ENCODE data around the gene VSIR.

VSIR gene

DNA sequence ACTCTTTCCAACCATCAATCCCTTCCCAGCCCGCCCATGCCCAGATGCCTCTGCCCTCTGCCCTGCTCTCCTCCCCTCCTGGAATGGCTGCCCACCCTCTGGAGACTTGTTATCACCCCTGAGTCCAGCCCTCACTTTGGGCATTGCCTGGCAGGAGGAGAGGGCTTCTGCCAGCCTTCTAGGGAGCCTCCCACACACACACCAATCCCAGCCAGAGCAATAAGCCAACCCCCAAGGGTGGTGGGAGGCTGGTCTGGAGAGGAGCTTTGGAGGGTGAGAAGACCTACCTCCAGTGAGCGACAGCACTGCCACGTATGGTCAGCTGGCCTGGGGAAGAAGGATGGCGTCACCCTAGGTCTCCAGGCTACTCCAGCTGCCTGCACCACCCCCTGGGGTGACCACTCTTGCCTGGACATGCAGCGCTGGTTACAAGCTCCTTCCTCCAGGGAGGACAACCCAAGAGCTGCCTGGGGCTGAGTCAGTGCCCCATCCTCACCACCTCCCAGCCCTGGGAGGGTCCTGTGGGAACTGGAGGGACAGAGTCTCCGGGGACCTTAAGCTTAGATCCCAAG, 62.2 kb downstream of the VSIR start:
- DNase-seq, result no peak

DNA sequence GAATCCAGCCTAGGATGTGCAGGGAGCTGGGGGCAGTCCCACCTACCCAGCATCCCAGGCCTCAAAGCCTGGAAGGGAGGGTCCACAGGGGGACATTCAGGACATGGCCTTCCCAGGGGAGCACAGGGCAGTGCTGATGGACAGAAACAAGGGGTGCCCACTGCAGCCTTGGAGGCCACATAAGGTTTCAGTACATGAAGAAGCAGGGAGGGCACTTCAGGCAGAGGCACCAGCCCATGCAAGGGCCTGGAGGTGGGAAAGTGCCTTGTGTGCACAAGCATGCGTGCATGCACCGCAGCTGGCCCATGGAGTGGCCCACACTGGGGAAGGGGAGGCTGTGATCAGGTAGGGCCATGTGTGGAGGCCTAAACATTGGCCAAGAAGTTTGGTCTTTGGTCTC, 62.8 kb downstream of the VSIR start:
- no peak for DNase-seq

DNA sequence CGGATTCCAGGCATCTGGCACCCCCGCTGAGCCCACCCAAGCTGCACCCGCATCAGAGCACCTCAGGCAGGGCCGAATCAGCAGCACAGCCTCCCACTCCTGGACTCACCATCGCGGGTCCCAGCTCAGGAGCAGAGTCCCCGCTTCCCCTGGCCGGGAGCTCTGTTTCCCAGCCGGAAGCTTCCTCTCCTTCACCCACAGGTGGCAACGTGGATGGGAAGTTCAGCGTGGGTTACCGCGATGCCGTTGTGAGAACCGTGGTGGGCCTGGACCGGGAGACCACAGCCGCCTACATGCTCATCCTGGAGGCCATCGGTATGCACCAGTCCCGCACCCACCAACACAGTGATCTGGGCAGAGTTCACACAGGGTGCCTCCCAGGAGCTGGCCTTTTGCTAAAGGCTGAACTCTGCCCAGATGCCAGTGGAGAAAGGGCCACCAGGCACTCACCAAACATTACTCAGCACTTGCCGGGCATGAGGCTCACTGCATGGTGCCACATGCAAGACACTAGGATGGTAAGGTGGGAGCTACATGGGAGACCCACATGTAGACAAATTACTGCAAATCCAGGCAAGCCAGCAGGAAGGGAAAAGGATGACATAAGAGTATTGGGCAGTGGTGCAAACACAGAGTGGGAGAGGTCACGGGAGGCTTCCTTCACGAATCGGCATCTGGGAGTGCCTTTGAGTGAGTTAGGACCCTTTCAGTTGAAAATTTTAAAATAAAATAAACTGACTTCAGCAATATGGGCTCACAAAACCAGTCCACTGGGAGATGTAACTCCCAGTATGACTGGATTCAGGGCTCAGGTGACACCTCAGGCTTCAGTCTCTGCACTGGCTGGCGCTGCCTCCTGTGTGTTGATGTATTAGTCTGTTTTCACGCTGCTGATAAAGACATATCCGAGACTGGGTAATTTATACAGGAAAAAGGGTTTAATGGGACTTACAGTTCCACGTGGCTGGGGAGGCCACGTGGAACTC, 64.1 kb downstream of the VSIR start:
- no peak for DNase-seq

DNA sequence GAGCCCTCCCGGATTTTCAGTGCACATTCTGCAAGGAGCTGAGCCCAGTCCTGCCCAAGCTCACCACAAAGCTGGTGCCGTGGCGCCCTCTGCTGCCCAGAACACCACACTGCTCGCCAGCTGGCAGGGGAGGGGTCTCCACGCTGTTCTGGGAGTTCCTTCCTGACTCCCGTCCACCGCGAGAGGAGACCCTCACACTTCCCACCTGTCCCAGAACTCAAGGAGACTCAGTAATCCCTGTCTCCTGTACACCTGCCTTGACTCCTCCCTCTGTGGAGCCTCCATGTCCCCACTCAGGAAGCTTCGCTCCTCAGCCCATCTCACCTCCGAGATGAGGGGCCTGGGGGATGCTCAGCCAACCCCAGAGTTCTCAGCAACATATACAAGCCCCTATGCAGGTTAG, 65.0 kb downstream of the VSIR start:
- peak; percentile 51 to 70 for DNase-seq

DNA sequence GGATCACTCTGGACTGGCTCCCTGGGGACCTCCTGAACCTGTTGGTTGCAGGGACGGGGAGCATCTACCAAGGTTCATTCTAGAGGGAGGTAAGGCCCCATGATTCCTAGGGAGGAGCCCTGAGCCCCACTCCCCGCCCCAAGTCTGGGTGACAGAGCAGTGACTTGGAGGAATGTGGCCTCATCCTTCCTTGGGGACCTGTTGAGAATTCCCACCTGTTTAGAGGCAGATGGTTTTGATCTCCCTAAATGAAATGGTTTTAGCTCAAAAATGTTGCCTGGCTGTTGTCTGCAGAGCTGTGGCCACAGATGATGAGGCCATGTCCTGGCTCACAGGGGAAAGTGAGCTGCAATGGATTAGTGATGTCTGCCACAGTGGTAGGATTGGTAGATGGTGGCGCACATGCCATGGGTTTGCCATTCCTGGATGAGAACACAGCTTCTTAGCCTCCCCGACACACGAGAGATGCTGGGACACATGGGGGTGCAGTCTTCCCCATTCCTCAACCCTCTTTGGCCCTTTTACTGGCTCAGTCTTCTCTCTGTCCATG, 66.0 kb downstream of the VSIR start:
- no peak for DNase-seq

DNA sequence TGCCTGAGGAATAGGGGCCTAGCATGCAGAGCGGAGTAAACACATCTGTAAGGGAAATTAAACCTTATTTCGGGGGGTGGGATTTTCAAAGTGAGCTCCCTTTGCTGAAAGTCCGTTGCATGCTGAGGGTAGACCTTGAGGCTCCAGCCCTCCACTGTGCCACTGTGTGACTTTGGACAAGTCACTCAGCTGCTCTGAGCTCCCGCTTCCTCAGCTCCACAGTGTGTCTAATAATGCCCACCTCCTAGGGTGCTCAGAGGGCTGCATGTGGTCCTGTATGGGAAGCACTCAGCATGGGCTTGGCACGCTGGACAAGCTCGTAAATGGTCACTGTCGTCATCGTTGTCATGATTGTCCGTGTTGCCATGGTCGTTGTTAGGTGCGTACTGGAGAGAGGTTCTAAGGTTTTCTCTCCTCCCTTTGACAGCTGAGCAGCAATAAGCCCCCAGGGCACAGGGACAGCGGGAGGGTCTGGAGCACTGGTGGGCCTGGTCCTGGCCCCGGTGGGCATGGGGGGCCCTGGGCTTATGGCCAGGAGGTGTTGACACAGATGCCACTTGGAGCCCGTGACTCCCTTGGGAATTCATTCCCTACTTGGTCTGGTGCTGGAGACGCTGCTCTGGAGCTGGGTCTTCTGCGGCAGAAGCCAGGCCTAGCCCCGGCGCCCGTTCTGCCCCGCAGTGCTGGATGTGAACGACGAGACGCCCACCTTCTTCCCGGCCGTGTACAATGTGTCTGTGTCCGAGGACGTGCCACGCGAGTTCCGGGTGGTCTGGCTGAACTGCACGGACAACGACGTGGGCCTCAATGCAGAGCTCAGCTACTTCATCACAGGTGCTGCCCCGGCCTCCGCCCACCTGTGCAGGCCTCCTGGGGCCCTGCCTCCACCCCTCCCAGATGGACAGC, 66.9 kb downstream of the VSIR start:
- no peak for DNase-seq

DNA sequence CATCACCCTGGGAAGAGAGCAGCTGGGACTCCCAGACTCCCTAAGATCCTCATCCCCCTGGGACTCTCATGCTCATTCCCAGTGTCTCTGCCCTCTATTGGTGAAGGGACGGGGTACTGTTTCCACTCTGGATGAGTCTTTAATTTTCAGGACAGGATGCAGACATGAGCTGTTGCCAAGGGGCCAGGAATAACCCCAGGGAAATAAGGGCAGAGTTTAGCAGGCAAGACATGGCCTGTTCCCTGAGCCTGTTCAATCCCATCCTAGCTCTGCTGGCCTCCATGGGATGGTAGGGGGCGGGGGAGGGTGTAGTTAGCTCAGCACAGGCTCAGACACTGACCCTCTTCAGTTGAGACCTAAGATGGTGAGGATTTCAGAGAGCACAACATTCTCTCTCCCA, 67.7 kb downstream of the VSIR start:
- DNase-seq, result no peak

DNA sequence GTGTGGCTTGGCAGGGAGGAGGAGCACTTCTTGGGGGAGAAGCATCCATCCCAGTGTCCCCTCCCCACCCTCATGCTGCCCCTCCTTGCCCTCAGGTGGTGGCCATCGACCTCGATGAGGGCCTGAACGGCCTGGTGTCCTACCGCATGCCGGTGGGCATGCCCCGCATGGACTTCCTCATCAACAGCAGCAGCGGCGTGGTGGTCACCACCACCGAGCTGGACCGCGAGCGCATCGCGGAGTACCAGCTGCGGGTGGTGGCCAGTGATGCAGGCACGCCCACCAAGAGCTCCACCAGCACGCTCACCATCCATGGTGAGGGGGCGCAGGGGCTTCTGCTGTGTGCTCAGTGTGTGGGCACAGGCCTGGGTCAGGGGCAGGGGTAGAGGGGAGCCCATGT, 68.5 kb downstream of the VSIR start:
- no peak for DNase-seq

DNA sequence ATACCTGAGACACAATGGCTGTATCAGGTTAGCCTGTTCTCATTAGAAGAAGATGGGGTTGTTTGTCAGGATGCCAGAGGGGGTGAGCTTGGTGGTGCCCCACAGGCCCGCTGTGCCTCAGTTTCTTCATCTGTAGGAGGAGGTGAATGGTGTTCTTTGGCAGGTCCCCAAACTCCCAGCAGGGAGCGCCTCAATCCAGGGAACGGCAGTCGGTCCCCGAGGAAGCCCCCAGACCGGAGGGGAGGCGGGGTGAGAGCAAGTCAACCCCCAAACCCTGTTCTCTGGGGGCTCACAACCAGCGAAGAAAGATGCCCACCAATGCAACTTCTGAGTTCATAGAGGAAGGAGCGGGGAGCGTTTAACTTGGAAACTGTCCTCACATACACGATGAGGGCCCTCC, 69.7 kb downstream of the VSIR start:
- no peak for DNase-seq

DNA sequence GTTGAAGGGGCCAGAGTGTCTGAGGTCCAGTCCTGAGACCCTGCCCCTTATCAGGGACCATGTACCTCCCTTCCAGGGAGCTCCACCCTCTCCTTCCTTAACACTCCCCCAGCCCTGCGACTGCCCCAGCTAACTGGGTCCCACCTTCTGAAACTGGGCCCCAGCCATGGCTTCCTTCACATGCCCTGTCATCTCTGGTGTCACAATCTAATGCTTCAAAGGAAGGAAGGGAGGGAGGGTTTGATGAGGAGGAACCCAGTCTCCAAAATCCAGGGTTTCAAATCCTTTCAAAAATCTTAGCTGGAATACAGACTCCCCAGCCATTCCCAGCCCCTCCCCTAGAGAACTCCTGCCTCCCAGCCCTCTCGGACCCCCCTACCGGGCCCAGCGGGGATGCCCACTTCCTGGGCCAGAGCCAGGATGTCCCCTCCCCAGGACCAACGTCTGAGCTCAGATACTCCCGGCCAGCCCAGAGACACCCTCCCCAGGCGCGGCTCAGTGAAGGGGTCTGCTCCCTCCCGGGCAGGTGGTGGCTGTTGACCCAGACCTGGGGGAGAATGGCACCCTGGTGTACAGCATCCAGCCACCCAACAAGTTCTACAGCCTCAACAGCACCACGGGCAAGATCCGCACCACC, 71.7 kb downstream of the VSIR start:
- DNase-seq, result no peak

DNA sequence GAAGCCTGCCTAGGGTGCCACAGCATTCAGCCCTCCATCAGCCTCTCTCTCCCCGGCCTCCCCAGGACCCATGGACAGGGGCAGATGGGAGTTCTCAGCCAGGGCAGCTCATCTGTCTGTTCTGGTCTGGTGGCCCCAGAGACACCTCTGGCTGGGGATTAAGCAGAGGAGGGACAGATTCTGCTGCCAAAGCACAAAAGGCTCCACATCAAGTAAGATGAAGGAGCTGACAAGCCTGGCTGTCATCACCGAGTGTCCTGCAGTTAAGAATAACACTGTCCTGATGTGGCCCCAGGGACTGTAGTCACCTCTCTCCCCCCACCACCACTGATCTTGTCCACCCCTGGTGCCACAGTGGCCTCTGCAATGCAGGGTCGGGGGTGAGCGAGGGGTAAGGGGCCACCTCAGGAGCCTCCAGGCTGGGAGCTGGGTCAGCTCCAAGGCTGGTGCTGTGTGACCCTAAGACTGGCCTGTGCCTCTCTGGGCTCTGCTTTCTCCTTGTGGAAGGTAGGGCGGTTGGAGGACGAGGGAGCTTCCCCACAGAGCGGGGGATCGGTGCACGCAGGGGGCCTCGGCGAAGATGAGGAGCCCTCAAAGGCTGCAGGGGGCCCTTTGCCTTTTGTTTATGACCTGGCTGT, 72.5 kb downstream of the VSIR start:
- DNase-seq, result no peak

DNA sequence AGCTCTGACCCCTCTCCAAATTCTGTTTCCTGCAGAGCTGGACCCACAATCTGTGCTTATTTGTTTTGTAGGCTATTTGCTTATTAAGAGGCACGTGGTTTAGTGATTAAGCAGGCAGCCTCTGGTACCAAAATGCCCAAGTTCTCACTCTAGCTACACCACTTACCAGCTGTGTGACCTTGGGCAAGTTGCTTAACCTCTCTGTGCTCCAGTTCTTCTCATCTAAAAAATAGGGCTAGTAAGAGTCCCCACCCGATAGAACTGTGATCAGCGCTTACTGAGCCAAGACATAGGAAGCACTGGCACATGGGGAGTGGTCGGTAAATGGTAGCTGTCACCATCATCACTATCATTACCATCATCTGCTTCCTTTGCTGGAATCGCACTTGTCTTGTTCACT, 74.6 kb downstream of the VSIR start:
- no peak for DNase-seq

DNA sequence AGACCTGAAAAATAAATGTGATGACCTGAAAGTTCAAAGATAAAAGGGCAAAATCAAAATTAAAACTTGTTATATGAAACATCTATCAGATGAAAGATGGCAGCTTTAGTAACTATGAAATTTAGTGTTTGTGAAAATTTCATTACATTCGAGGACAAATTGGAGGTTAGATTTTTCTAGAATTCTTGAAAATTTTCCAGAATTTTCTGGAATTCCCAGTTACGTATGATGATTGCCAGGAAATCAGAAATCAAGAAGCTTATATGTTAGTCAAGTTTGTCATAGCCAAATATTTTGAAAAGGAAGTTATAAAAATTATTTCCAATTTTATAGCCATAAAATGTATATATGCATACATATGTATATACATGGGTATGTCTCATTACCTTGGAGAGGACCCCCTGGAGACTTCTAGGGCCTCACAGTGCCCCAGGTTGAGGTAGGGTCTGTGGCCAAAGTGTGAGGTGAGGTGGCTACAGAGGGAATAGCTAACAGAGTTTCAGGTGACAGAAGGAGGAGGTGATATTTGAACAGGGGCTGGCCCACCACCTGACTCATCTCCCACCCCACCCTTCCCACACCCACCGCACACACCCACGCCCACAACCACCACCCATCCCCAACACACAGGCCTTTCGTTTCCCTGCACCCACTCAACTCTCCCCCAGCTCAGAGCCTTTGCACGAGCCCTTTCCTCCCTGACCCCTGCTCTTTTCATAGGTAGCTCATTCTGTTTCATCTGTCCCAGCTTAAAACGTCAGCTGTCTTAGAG, 75.2 kb downstream of the VSIR start:
- peak; percentile 40 to 60 for DNase-seq
